GM18951 (cell line): Measurements from ENCODE around the gene TRAPPC6A.
"Not testable (repeated sequence)": the region's sequence is repeated elsewhere in the genome, so short reads cannot be mapped to it uniquely, and the experiment has no call there.

Experiments used
- POLR2A ChIP-seq: IDR thresholded peaks from 4 replicates; pipeline ENCODE4 v1.6.1; 2011; ENCODE audit warnings: mild to moderate bottlenecking; ENCODE audit not compliant: insufficient read length, insufficient read depth; ENCODE audit errors: extremely low read depth
- in situ Hi-C: fragments of 300-500 bp; cut with MboI; formaldehyde crosslinking; loops from one replicate; pipeline ENCODE4 v1.12.0; 2022; ENCODE audit warnings: low sequenced_read_pairs, mixed read lengths, inconsistent platforms; ENCODE audit not compliant: unreplicated experiment

The TRAPPC6A gene

GRCh38 chr19:45133661-45134060 is 44.4 kb downstream of the TRAPPC6A start:
- in situ Hi-C loops: no loop called here
- no peak for TF ChIP-seq POLR2A

DNA sequence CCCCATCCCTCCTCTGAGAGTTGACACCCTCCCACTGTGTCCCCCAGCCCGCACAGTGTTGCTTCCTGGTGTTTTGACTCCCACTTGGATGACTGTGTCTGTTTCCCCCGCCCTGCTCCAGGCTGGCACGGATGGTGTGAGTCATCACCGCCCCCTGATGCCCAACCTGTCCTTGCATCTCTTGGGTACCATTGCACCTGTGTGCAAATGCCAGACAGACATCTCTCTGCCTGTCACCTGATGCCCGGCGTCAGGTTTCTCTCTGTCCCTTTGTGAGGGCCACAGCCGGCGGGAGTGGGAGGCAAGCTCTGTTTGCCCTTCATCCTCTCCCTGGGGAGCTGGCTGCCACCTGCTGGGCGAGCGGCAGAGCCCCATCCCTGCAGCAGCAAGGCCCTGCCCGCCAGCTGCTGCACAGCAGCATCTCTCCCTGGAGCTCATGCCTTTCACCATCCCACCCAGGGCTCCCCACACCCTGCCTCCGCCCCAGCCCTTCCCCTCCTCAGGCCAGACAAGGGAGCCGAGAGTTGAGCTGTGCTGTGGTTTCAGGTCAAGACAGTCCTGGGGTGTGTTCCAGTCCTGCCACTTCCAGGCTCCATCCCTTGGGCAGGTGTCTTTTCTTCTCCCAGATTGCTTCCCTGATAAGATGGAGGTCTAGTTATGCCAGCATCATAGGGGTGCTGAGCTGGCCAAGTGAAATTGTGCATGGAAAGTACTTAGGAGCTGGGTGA is 47.0 kb downstream of the TRAPPC6A start:
- no peak for TF ChIP-seq POLR2A
- in situ Hi-C loops: no loop called here

DNA sequence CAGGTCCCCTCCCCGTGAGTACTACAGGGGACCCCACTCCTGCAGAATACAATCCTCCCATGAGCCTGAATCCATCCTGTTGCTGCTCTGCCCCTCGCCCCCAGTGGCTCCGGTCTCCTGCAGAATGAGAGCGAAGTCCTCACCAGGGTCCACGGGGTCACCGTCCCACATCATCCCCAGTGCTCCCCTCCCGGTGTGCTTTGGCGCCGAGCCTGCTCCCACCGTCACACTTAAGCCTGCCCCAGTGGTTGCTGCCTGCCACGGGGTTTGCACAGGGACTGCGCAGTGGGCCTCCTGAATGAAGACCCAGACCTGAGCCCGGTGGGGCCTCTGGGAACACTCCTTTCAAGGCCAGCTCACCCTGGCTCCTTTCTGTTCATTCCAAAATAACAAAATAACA is 47.8 kb downstream of the TRAPPC6A start:
- TF ChIP-seq POLR2A: no peak
- in situ Hi-C loops: no loop called here

- in situ Hi-C loops: no loop called here
- no peak for TF ChIP-seq POLR2A
Measured at GRCh38 chr19:45128806-45129205, 49.2 kb downstream of the TRAPPC6A start.

- in situ Hi-C loops: no loop called here
- TF ChIP-seq POLR2A: no peak
Measured at GRCh38 chr19:45128146-45128545, 49.9 kb downstream of the TRAPPC6A start.

- in situ Hi-C loops: no loop called here
- no peak for TF ChIP-seq POLR2A
Measured at GRCh38 chr19:45126654-45127053, 51.4 kb downstream of the TRAPPC6A start.

DNA sequence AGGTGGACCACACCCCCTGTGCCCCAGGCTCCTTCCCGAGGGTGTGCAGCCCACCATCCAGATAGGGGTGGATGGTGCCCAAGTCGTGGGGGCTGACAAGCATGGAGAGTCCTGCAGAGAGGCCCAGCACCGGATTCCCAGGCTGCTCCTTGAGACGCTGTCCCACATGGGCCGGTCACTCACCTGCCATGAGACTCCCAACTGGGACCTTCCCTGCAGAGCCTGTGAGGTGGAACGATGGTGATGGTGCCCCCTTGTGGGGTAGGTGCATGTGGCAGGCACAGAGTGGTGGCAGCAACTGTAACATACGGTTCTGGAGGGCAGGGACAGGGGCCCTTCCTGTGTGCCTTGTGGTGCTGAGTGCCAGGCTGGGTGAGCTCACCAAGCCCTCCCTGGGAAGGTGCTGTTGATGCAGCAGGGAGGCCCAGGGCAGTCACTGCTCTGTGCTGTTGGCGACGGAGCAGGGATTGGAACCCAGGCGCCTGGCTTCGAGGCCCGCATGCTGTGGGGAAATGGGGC is 52.0 kb downstream of the TRAPPC6A start:
- TF ChIP-seq POLR2A: no peak
- in situ Hi-C loops: no loop called here

GRCh38 chr19:45125360-45125759 is 52.7 kb downstream of the TRAPPC6A start:
- no peak for TF ChIP-seq POLR2A
- in situ Hi-C loops: no loop called here

DNA sequence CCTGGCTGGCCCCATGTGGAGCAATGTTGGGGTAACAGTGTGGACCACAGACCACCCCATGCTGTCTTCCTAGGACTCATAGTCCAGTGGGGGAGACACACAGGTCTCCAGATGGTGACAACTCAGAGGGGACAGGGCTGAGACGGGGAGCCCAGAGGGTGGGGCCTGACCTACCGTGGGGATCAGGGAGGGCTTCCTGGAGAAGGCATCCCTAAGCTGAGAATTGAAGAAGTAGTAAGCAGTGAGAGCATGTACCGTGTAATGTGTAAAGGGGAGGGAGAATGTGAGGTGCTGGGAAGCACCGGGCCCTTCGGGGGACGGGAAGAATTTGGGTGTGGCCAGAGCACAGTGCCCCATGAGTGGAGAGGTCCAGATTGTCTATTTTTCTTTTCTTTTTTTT is 54.0 kb downstream of the TRAPPC6A start:
- TF ChIP-seq POLR2A: no peak
- in situ Hi-C loops: no loop called here

GRCh38 chr19:45123440-45123850 is 54.6 kb downstream of the TRAPPC6A start:
- in situ Hi-C loops: no loop called here

DNA sequence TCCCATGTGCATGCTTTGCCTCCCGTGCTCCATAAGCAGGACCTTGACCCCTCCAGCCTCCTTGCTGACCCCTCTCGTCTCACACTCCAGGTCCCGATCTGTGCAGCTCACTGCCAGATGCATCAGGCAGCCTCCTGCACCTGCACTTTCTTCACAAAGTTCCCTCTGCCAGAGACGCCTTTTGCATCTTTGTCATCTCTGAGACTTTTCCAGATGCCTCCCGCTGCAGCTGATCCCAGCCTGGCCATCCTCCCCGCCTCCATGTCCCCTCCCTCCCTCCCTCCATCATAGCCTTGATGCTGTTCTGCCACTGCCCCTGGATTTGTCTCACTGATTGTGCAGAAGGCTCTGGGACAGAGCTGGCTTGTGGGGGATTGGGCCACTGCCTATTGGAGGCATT is 55.2 kb downstream of the TRAPPC6A start:
- no peak for TF ChIP-seq POLR2A
- in situ Hi-C loops: no loop called here

More at GRCh38 chr19:45123440-45123850, 54.6 kb downstream of the TRAPPC6A start:
- no peak for TF ChIP-seq POLR2A

DNA sequence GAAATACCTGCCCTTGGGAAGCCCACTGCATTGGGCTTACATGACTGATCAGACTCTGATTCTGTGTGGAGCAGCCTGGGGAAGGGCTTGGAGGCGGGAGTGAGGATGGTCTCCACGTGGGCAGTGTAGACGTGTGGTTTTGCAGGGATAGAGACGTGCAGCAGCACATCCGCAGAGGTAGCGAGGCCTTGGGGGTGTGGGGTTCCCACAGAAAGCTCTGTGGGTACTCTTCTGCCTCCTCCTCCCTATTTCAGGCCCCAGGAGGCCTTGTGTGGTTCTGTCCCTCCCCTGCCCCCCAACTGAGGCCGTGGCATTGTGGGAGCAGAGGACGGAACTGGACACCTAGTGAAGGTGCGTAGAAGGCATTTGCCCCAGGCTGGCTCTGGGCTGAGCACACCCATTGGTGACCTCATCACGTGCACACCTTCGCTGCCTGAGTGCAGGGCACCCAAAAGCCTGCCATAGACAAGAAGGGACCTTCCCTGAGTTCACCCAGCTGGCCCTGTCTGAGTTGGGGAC is 56.2 kb downstream of the TRAPPC6A start:
- no peak for TF ChIP-seq POLR2A
- in situ Hi-C loops: no loop called here

DNA sequence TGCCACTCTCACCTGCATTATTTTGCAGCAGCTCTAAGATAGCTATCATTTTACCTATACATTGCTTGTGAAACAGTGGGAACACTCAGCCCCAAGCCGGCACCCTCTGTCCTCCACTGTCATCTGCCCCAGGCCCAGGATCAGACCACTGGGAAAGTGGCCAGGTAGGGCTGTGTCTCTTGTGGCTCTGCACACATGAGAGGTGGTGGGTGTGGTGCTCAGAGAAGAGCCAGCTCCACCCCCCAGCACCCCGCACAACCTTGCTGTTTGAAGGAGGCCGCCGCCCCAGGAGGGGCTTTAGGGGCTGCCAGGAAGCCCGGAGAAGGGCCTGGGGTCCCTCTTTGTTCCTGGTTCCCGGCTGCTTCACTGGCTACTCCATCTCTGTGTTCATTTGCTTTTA is 58.5 kb downstream of the TRAPPC6A start:
- TF ChIP-seq POLR2A: no peak

DNA sequence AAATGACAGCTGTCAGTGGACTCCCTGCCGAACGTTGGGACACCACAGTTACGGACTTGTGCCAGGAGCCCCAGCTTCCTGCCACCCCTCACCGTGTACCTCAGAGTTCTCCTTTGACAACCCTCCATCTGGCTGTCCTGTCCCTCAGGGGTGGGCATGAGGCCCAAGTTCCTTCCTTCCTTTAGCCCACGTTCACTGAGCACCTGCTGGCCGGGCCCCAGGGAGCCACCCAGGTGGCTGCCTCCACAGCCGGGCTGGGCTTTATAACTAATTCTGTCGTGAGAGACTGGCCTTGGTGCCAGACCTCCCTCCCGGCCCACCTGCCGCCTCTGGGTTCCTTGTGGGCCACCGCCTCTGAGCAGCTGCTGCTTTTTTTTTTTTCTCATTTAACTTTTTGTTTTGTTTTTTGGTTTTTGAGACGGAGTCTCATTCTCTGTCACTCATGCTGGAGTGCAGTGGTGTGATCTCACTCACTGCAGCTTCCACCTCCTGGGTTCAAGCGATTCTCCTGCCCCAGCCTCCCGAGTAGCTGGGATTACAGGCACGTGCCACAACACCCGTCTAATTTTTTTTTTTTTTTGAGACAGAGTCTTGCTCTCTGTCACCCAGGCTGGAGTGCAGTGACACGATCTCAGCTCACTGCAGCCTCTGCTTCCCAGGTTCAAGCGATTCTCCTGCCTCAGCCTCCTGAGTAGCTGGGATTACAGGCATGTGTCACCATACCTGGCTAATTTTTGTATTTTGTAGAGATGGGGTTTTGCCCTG is 59.3 kb downstream of the TRAPPC6A start:
- in situ Hi-C loops: not testable (repeated sequence)

More for the DNA sequence above, 58.5 kb downstream of the TRAPPC6A start:
- in situ Hi-C loops: no loop called here

GRCh38 chr19:45118106-45118505 is 59.9 kb downstream of the TRAPPC6A start:
- TF ChIP-seq POLR2A: no peak
- in situ Hi-C loops: no loop called here
